Measurements from ENCODE around the gene AMBP. TPM values are rescaled to one million over a fixed set of nuclear protein-coding genes. Genes with fewer than 3 reads are reported as not detected.

Gene AMBP
- total and polyA plus RNA-seq, 2 of the 13 experiments (the other 11 are each of a cell fraction or from before 2014, with no cell fraction given), result 1,510 to 2,580 TPM

- no peak for TF ChIP-seq ATF2 (CRISPR knock-in tag; IDR thresholded peaks at IDR 0.05)
- no peak for TF ChIP-seq GTF3A (CRISPR knock-in tag; conservative IDR thresholded peaks at IDR 0.05)
- TF ChIP-seq ZFP36L2 (CRISPR knock-in tag; IDR thresholded peaks at IDR 0.05), result no peak
- TF ChIP-seq HNF1B (CRISPR knock-in tag; IDR thresholded peaks at IDR 0.05), result peak; percentile 41
- 0 out of 2 replicates have a peak, but pooled peaks have one; percentile 19 for TF ChIP-seq SETDB1 (CRISPR knock-in tag; IDR thresholded peaks at IDR 0.05; ENCODE audit: borderline replicate concordance)
- TF ChIP-seq TOPORS (CRISPR knock-in tag; IDR thresholded peaks at IDR 0.05), result no peak
- no peak for TF ChIP-seq ISL2 (CRISPR knock-in tag; IDR thresholded peaks at IDR 0.05)
- no peak for TF ChIP-seq FOXA3 (CRISPR knock-in tag; IDR thresholded peaks at IDR 0.05)
- TF ChIP-seq KLF11 (CRISPR knock-in tag; IDR thresholded peaks at IDR 0.05), result no peak
- TF ChIP-seq ZNF441 (CRISPR knock-in tag; IDR thresholded peaks at IDR 0.05; ENCODE audit: borderline replicate concordance), result no peak
- no peak for TF ChIP-seq PLRG1 (conservative IDR thresholded peaks at IDR 0.05)
- no peak for TF ChIP-seq HDAC1 (CRISPR knock-in tag; IDR thresholded peaks at IDR 0.05)
- 0 out of 2 replicates have a peak, but pooled peaks have one; percentile 34 for TF ChIP-seq RFXAP (CRISPR knock-in tag; IDR thresholded peaks at IDR 0.05; ENCODE audit: borderline replicate concordance)
- TF ChIP-seq DMAP1 (CRISPR knock-in tag; IDR thresholded peaks at IDR 0.05), result no peak
- TF ChIP-seq SMAD1 (CRISPR knock-in tag; IDR thresholded peaks at IDR 0.05; ENCODE audit: borderline replicate concordance, low read depth), result no peak
- TF ChIP-seq TBX2 (CRISPR knock-in tag; IDR thresholded peaks at IDR 0.05; ENCODE audit: borderline replicate concordance), result 0 out of 2 replicates have a peak, but pooled peaks have one; percentile 0
- no peak for TF ChIP-seq SMARCE1 (IDR thresholded peaks at IDR 0.05; ENCODE audit: borderline replicate concordance)
- no peak for TF ChIP-seq FOXO1 (CRISPR knock-in tag; IDR thresholded peaks at IDR 0.05)
- no peak for TF ChIP-seq ZNF782 (CRISPR knock-in tag; IDR thresholded peaks at IDR 0.05; ENCODE audit: borderline replicate concordance)
- TF ChIP-seq PITX1 (CRISPR knock-in tag; IDR thresholded peaks at IDR 0.05), result no peak
- no peak for TF ChIP-seq ZNF576 (CRISPR knock-in tag; IDR thresholded peaks at IDR 0.05)
- no peak for TF ChIP-seq KLF12 (CRISPR knock-in tag; IDR thresholded peaks at IDR 0.05; ENCODE audit: borderline replicate concordance)
- TF ChIP-seq NFE2L2 (IDR thresholded peaks at IDR 0.05; ENCODE audit: low read length), result no peak
- TF ChIP-seq SALL1 (CRISPR knock-in tag; IDR thresholded peaks at IDR 0.05), result peak; percentile 57; the same call in 1 of the 2 replicates
- no peak for TF ChIP-seq ZNF331 (CRISPR knock-in tag; IDR thresholded peaks at IDR 0.05)
- peak; percentile 42; the same call in 1 of the 2 replicates for TF ChIP-seq ZSCAN9 (CRISPR knock-in tag; IDR thresholded peaks at IDR 0.05; ENCODE audit: borderline replicate concordance)
- 0 out of 2 replicates have a peak, but pooled peaks have one; percentile 33 for TF ChIP-seq ZBTB7B (CRISPR knock-in tag; IDR thresholded peaks at IDR 0.05)
- no peak for TF ChIP-seq MXD1 (CRISPR knock-in tag; IDR thresholded peaks at IDR 0.05)
- no peak for TF ChIP-seq CHD4 (IDR thresholded peaks at IDR 0.05; ENCODE audit: borderline replicate concordance, low read length)
- TF ChIP-seq ZNF773 (CRISPR knock-in tag; IDR thresholded peaks at IDR 0.05; ENCODE audit: borderline replicate concordance), result no peak
- no peak for TF ChIP-seq NFYB (CRISPR knock-in tag; IDR thresholded peaks at IDR 0.05)
Measured at GRCh38 chr9:114058688-114059046, 19.4 kb downstream of the AMBP start (continued).
